Measurements from ENCODE around the gene MSANTD7.
A peak's percentile ranks its signal among the peaks of the same experiment; 100 is the strongest.

The MSANTD7 gene

GRCh38 chr10:14880229-14880628 is 42.1 kb downstream of the MSANTD7 start:
- peak; percentile 1 for DNase-seq (ENCODE audit: low spot score)

- no peak for DNase-seq (ENCODE audit: low spot score)
These were observed 46.0 kb downstream of the MSANTD7 start for GRCh38 chr10:14884082-14884481.
